ENCODE measurements around the gene PCDH1.

The PCDH1 gene

GRCh38 chr5:141857226-141857625 lies 21.0 kb downstream of the PCDH1 start:
- DNase-seq (ENCODE audit: extremely low read depth in 1 of 2, low read depth in 1 of 2), result no peak

GRCh38 chr5:141856037-141856790 lies 22.0 kb downstream of the PCDH1 start:
- DNase-seq (ENCODE audit: extremely low read depth in 1 of 2, low read depth in 1 of 2), result no peak

- DNase-seq (ENCODE audit: extremely low read depth in 1 of 2, low read depth in 1 of 2), result no peak
Observed at GRCh38 chr5:141855265-141856036, 22.8 kb downstream of the PCDH1 start.

GRCh38 chr5:141853895-141854626 lies 24.1 kb downstream of the PCDH1 start:
- DNase-seq (ENCODE audit: extremely low read depth in 1 of 2, low read depth in 1 of 2), result no peak

GRCh38 chr5:141852448-141852847 lies 25.8 kb downstream of the PCDH1 start:
- no peak for DNase-seq (ENCODE audit: extremely low read depth in 1 of 2, low read depth in 1 of 2)

GRCh38 chr5:141851195-141851874 lies 26.9 kb downstream of the PCDH1 start:
- DNase-seq (ENCODE audit: extremely low read depth in 1 of 2, low read depth in 1 of 2), result no peak

GRCh38 chr5:141850786-141851185 lies 27.4 kb downstream of the PCDH1 start:
- no peak for DNase-seq (ENCODE audit: extremely low read depth in 1 of 2, low read depth in 1 of 2)

- DNase-seq (ENCODE audit: extremely low read depth in 1 of 2, low read depth in 1 of 2), result no peak
Observed at GRCh38 chr5:141850244-141850768, 27.9 kb downstream of the PCDH1 start.

GRCh38 chr5:141849415-141850243 lies 28.6 kb downstream of the PCDH1 start:
- peak; percentile 35 to 58 for DNase-seq (ENCODE audit: extremely low read depth in 1 of 2, low read depth in 1 of 2)

GRCh38 chr5:141848744-141849414 lies 29.3 kb downstream of the PCDH1 start:
- peak in 1 of 2 donors; percentile 30 for DNase-seq (ENCODE audit: extremely low read depth in 1 of 2, low read depth in 1 of 2)

GRCh38 chr5:141846031-141846430 lies 32.2 kb downstream of the PCDH1 start:
- DNase-seq (ENCODE audit: extremely low read depth in 1 of 2, low read depth in 1 of 2), result no peak

- no peak for DNase-seq (ENCODE audit: extremely low read depth in 1 of 2, low read depth in 1 of 2)
Observed at GRCh38 chr5:141845371-141845851, 32.8 kb downstream of the PCDH1 start.

- DNase-seq (ENCODE audit: extremely low read depth in 1 of 2, low read depth in 1 of 2), result no peak
Observed at GRCh38 chr5:141844414-141845097, 33.7 kb downstream of the PCDH1 start.

- DNase-seq (ENCODE audit: extremely low read depth in 1 of 2, low read depth in 1 of 2), result no peak
Observed at GRCh38 chr5:141843156-141843927, 34.9 kb downstream of the PCDH1 start.

- DNase-seq (ENCODE audit: extremely low read depth in 1 of 2, low read depth in 1 of 2), result no peak
Observed at GRCh38 chr5:141841378-141842180, 36.6 kb downstream of the PCDH1 start.

GRCh38 chr5:141840826-141841360 lies 37.3 kb downstream of the PCDH1 start:
- no peak for DNase-seq (ENCODE audit: extremely low read depth in 1 of 2, low read depth in 1 of 2)

Measured in stimulated activated CD8-positive, alpha-beta memory T cell treated with anti-CD3 and anti-CD28 coated beads, Interleukin-7, amount 100 ng/mL, for 48 hours (primary cell).